CD4-positive, CD25-positive, alpha-beta regulatory T cell (primary cell): ENCODE results near the gene MRPS21. TPM values are rescaled to one million over a fixed set of nuclear protein-coding genes. Genes with fewer than 3 reads are reported as not detected.
"Not testable (repeated sequence)": the region's sequence is repeated elsewhere in the genome, so short reads cannot be mapped to it uniquely, and the experiment has no call there.

Experiments used
- ATAC-seq, 2 donors: fragments of 150-1000 bp; cut with Tn5 transposase; one replicate each; pipeline ENCODE4 v1.10.0; 2021; ENCODE audit warnings: low read depth in 2 of 2, moderate number of reproducible peaks in 2 of 2, moderate library complexity in 1 of 2
- DNase-seq, 3 donors: peaks; one replicate each; pipeline versions ENCODE4 v3.0.0 to v3.0.0-alpha.2; 2012 to 2022; ENCODE audit warnings: mixed read lengths in 1 of 3
- H3K27ac ChIP-seq: one replicate; pipeline ENCODE4 v1.7.0; 2013; ENCODE audit warnings: mild to moderate bottlenecking, low read length; ENCODE audit not compliant: insufficient read depth, poor library complexity, severe bottlenecking
- H3K27me3 ChIP-seq: one replicate; pipeline ENCODE4 v1.7.0; 2013; ENCODE audit warnings: low read length; ENCODE audit not compliant: control insufficient read depth, insufficient read depth
- H3K36me3 ChIP-seq: one replicate; pipeline ENCODE4 v1.7.0; 2013; ENCODE audit warnings: mild to moderate bottlenecking, low read length, moderate library complexity; ENCODE audit not compliant: control insufficient read depth, insufficient read depth
- H3K4me1 ChIP-seq: 2 replicates; pipeline ENCODE4 v1.7.0; 2013; ENCODE audit warnings: mild to moderate bottlenecking, low read length; ENCODE audit not compliant: insufficient read depth, control insufficient read depth, poor library complexity, severe bottlenecking
- H3K4me3 ChIP-seq: one replicate; pipeline ENCODE4 v1.7.0; 2013; ENCODE audit warnings: low read depth, mild to moderate bottlenecking, low read length, moderate library complexity
- H3K9me3 ChIP-seq, 2 experiments: 1 replicate in 1 of 2; 2 replicates in 1 of 2; pipeline ENCODE4 v1.7.0; 2013; ENCODE audit warnings: low read length in 2 of 2, mild to moderate bottlenecking in 1 of 2, moderate library complexity in 1 of 2; ENCODE audit not compliant: control insufficient read depth in 2 of 2
- H3K27ac Mint-ChIP-seq, 3 donors: one replicate each; pipeline ENCODE4 v1.8.0; 2020 to 2022; ENCODE audit warnings: mild to moderate bottlenecking in 3 of 3, mixed read lengths in 3 of 3, moderate library complexity in 2 of 3
- H3K27me3 Mint-ChIP-seq: one replicate; pipeline ENCODE4 v1.8.0; 2022; ENCODE audit warnings: mild to moderate bottlenecking, mixed read lengths
- H3K36me3 Mint-ChIP-seq: one replicate; pipeline ENCODE4 v1.8.0; 2020; ENCODE audit warnings: mixed read lengths
- H3K4me1 Mint-ChIP-seq, 4 donors: one replicate each; pipeline ENCODE4 v1.8.0; 2020 to 2022; ENCODE audit warnings: mixed read lengths in 4 of 4, mild to moderate bottlenecking in 1 of 4
- H3K4me3 Mint-ChIP-seq, 4 donors: one replicate each; pipeline ENCODE4 v1.8.0; 2020 to 2022; ENCODE audit warnings: mild to moderate bottlenecking in 4 of 4, mixed read lengths in 4 of 4, moderate library complexity in 3 of 4
- H3K9me3 Mint-ChIP-seq, 7 donors: one replicate each; pipeline ENCODE4 v1.8.0; 2020 to 2022; ENCODE audit warnings: mixed read lengths in 7 of 7, mild to moderate bottlenecking in 3 of 7, moderate library complexity in 2 of 7
- polyA plus RNA-seq, 4 donors: library from polyadenylated mRNA; unstranded; fragments of 300-500 nt; fragmentation: Illumina TruSeq; gene quantifications; one replicate each; pipeline ENCODE4 v1.2.3, GENCODE V29; 2021
- total RNA-seq: library from RNA; stranded (reverse); gene quantifications from one replicate; pipeline ENCODE4 v1.2.3, GENCODE V29; 2022

MRPS21 gene
- total and polyA plus RNA-seq, 5 donors from 2014 or later = 45.3 to 89.4 (median 84.5) TPM

DNA sequence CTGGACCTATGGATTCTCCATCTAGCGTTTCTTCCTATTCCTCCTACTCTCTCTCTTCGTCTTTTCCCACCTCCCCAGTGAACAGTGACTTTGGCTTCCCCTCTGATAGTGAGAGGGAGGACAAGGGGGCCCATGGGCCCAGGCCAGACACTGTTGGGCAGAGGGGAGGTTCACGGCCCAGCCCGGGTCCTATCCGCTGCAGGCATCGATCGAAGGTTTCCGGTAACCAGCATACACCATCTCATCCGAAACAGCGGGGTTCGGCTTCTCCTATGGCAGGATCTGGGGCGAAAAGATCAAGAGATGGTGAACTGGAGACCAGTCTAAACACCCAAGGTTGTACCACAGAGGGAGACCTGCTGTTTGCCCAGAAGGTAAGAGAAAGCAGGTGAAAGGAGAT is 10.4 kb upstream of the MRPS21 start:
- peaks cover 25% of the 10 kb centered on the region for H3K4me1 ChIP-seq
- ATAC-seq (no peak), DNase-seq (no peak)
- H3K9me3 ChIP-seq = no peaks in the 10 kb centered on the region
- H3K36me3 ChIP-seq = no peaks in the 10 kb centered on the region
- Mint-ChIP-seq H3K4me1 (peaks cover 4 to 38% (median 19%) of the 10 kb centered on the region in 4 donors), H3K27ac (peak overlapping the region in 2 of 3 donors; percentile 2 to 98), H3K27me3 (peaks cover 10% of the 10 kb centered on the region), H3K9me3 (no peaks in the 10 kb centered on the region), H3K4me3 (peak overlapping the region in 2 of 4 donors; percentile 22 to 34), H3K36me3 (peaks cover 4% of the 10 kb centered on the region)
- H3K4me3 ChIP-seq = no peak overlapping the region
- H3K27me3 ChIP-seq = no peaks in the 10 kb centered on the region
- H3K27ac ChIP-seq = peak overlapping the region; percentile 63

DNA sequence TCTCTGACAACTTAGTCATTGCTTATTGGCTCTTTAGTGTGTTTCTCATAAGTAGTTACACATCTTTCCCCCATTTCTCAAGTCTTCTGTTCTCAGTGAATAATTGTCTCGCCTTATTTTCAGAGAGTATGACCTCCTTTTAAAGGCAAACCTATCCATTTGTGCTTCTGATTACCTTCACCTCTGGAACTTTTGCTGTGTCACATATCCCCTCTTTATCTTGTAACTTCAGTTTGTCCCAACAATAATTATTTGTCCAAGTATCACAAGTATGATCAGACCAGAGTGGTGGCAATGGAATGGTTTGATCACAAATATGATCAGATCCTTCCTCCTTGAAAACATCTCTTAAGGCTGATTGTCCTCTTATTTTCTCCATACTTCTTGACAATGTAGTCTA is 5.3 kb upstream of the MRPS21 start:
- H3K27ac Mint-ChIP-seq = no peak overlapping the region
- peak overlapping the region in 1 of 4 donors; percentile 24 for H3K4me3 Mint-ChIP-seq
- H3K27me3 Mint-ChIP-seq = peaks cover 12% of the 10 kb centered on the region
- no peak for DNase-seq
- no peaks in the 10 kb centered on the region for H3K9me3 Mint-ChIP-seq
- peaks cover 6% of the 10 kb centered on the region for H3K4me1 ChIP-seq
- no peak overlapping the region for H3K4me3 ChIP-seq
- H3K27me3 ChIP-seq = no peaks in the 10 kb centered on the region
- no peaks in the 10 kb centered on the region for H3K36me3 Mint-ChIP-seq
- no peak for ATAC-seq
- no peak overlapping the region for H3K27ac ChIP-seq
- H3K9me3 ChIP-seq = no peaks in the 10 kb centered on the region
- peaks cover 5 to 11% (median 8%) of the 10 kb centered on the region in 4 donors for H3K4me1 Mint-ChIP-seq
- H3K36me3 ChIP-seq = no peaks in the 10 kb centered on the region

DNA sequence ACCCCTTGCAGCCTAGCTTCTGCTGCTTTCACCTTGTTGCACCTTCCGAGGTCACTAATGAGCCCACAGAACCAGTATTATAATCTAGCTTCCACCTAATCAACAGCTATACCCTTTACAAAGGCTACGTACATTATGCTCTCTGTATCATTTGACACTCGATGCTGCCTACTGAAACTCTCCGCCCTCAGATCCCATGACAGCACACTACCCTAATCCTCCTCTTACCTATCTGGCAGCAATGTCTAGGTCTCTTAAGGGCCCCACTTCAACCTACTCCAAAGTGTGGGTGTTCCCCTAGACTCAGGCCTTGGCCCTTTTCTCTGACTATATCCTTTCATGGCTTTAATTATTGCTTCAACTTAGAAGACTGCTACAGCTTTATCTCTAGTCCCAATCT is 4.8 kb upstream of the MRPS21 start:
- Histone ChIP-seq H3K27ac (no peak overlapping the region), H3K4me1 (peaks cover 8% of the 10 kb centered on the region), H3K9me3 (no peaks in the 10 kb centered on the region), H3K27me3 (no peaks in the 10 kb centered on the region), H3K4me3 (no peak overlapping the region), H3K36me3 (no peaks in the 10 kb centered on the region)
- ATAC-seq (no peak), DNase-seq (no peak)
- H3K4me1 Mint-ChIP-seq = peaks cover 6 to 11% (median 9%) of the 10 kb centered on the region in 4 donors
- H3K36me3 Mint-ChIP-seq = no peaks in the 10 kb centered on the region
- H3K9me3 Mint-ChIP-seq = no peaks in the 10 kb centered on the region
- H3K27me3 Mint-ChIP-seq = peaks cover 12% of the 10 kb centered on the region
- H3K27ac Mint-ChIP-seq = no peak overlapping the region
- peak overlapping the region in 1 of 4 donors; percentile 19 for H3K4me3 Mint-ChIP-seq

DNA sequence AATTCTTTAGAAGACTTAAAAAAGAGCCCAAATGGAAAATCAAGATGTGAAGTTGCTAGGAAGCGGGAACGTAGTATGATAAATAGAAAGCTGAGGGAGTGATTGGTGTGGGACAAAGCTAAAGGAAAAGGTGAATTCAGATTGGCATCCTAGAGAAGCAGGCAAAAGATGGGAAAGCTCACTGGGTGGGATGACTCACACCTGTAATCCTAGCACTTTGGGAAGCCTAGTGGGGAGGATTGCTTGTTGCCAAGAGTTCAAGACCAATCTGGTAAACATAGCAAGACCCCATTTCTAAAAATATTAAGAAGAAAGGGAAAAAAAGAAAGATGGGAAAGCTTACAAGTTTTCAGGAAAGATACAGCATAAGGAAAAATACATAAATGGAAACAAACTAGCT is 1.8 kb downstream of the MRPS21 start:
- H3K36me3 ChIP-seq = peaks cover 16% of the 10 kb centered on the region
- Mint-ChIP-seq H3K36me3 (peaks cover 22% of the 10 kb centered on the region), H3K27me3 (peaks cover 4% of the 10 kb centered on the region), H3K9me3 (no peaks in the 10 kb centered on the region), H3K27ac (peak overlapping the region; percentile 10 to 77 (median 77)), H3K4me3 (peak overlapping the region in 3 of 4 donors; percentile 66 to 84 (median 67)), H3K4me1 (peaks cover 14 to 40% (median 32%) of the 10 kb centered on the region in 4 donors)
- DNase-seq (no peak), ATAC-seq (no peak)
- H3K4me1 ChIP-seq = peaks cover 16% of the 10 kb centered on the region
- no peak overlapping the region for H3K4me3 ChIP-seq
- peak overlapping the region; percentile 1 for H3K27ac ChIP-seq
- H3K27me3 ChIP-seq = no peaks in the 10 kb centered on the region
- no peaks in the 10 kb centered on the region for H3K9me3 ChIP-seq

DNA sequence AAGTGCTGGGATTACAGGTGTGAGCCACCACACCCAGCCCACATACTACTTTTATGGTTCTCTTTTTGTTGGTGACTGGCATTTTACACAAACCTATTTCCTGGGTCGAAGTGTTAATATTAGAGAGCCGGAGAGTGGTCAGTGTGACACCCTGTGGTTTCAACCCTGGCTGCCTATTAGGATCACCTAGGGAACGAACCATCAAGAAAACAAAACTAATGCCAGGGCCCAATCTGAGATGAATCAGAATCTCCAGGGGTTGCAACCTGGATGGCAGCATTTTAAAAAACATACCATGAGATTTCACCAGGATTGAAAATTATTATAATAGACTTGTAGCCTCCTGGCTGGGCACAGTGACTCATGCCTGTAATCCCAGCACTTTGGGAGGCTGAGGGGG is 6.1 kb downstream of the MRPS21 start:
- H3K9me3 ChIP-seq = no peaks in the 10 kb centered on the region
- H3K4me3 Mint-ChIP-seq = no peak overlapping the region
- peaks cover 16 to 29% (median 25%) of the 10 kb centered on the region in 4 donors for H3K4me1 Mint-ChIP-seq
- DNase-seq = no peak
- no peak overlapping the region for H3K27ac ChIP-seq
- H3K27me3 ChIP-seq = no peaks in the 10 kb centered on the region
- H3K36me3 ChIP-seq = peaks cover 27% of the 10 kb centered on the region
- ATAC-seq = no peak
- H3K27ac Mint-ChIP-seq = no peak overlapping the region
- H3K4me3 ChIP-seq = no peak overlapping the region
- no peaks in the 10 kb centered on the region for H3K27me3 Mint-ChIP-seq
- H3K36me3 Mint-ChIP-seq = peaks cover 37% of the 10 kb centered on the region
- H3K9me3 Mint-ChIP-seq = no peaks in the 10 kb centered on the region
- no peaks in the 10 kb centered on the region for H3K4me1 ChIP-seq

DNA sequence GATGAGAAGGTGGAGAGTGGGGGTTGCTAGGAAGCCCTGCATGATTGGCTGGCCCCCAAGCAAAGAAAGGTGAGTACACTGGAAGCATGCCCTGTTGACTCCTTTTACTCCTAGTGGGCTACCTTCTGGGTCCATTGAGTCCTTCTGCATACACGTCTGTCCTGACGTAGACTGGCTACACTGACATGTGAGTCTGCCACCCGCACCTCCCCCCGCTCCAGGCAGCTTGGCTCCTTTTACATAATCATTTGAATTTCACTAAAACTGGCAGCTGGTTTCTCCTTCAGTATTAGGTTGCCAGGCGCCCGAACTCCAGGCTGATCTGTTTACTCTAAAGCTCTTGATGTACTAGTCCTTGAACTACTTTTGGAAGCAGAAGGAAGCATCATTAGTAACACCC is 8.7 kb downstream of the MRPS21 start:
- DNase-seq = no peak
- H3K27ac Mint-ChIP-seq = peak overlapping the region in 1 of 3 donors; percentile 13
- peaks cover 17% of the 10 kb centered on the region for H3K36me3 ChIP-seq
- H3K27me3 ChIP-seq = no peaks in the 10 kb centered on the region
- H3K9me3 ChIP-seq = no peaks in the 10 kb centered on the region
- H3K27ac ChIP-seq = no peak overlapping the region
- peaks cover 8 to 13% (median 10%) of the 10 kb centered on the region in 4 donors for H3K4me1 Mint-ChIP-seq
- H3K4me3 ChIP-seq = no peak overlapping the region
- peaks cover 28% of the 10 kb centered on the region for H3K36me3 Mint-ChIP-seq
- no peak for ATAC-seq
- no peak overlapping the region for H3K4me3 Mint-ChIP-seq
- H3K4me1 ChIP-seq = no peaks in the 10 kb centered on the region
- no peaks in the 10 kb centered on the region for H3K9me3 Mint-ChIP-seq
- H3K27me3 Mint-ChIP-seq = no peaks in the 10 kb centered on the region

DNA sequence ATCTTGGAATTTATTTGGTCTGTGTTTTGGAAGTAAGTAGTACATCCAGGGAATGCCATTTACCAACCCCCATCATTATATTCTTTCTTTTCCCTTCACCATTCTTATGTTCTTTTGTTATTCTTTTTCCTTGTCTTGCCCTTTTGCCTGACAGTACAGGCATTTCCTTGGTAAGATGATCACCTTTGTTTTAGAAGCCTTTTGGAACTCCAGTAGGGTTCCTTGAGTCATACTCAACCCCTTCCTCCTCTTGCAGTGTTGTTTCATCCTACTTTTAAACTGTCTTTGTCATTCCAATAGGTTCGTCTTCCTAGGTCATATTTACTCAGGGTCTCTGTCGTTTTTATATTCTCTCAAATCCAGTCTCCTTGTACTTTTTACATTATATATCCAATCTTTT is 9.2 kb downstream of the MRPS21 start:
- H3K27me3 Mint-ChIP-seq = no peaks in the 10 kb centered on the region
- peaks cover 30% of the 10 kb centered on the region for H3K36me3 Mint-ChIP-seq
- Histone ChIP-seq H3K27me3 (no peaks in the 10 kb centered on the region), H3K36me3 (peaks cover 18% of the 10 kb centered on the region), H3K9me3 (no peaks in the 10 kb centered on the region), H3K27ac (no peak overlapping the region), H3K4me1 (no peaks in the 10 kb centered on the region), H3K4me3 (no peak overlapping the region)
- no peaks in the 10 kb centered on the region for H3K9me3 Mint-ChIP-seq
- peaks cover 6 to 13% (median 8%) of the 10 kb centered on the region in 4 donors for H3K4me1 Mint-ChIP-seq
- H3K27ac Mint-ChIP-seq = no peak overlapping the region
- no peak overlapping the region for H3K4me3 Mint-ChIP-seq
- DNase-seq (no peak), ATAC-seq (no peak)

DNA sequence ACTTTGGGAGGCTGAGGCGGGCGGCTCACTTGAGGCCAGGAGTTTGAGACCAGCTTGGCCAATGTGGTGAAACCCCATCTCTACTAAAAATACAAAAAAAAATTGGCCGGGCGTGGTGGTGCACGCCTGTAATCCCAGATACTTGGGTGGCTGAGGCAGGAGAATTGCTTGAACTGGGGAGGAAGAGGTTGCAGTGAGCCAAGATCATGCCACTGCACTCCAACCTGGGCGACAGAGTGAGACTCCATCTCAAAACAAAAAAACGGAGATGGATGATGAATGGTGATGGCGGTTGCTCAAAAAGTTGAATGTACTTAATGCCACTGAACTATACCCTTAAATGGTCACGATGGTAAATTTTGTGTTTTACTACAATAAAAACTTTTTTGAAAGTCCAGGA is 14.9 kb downstream of the MRPS21 start:
- not testable (repeated sequence) for H3K27me3 ChIP-seq, H3K27me3 Mint-ChIP-seq, DNase-seq, H3K27ac ChIP-seq, H3K36me3 ChIP-seq, ATAC-seq, H3K9me3 Mint-ChIP-seq, H3K4me1 Mint-ChIP-seq, H3K9me3 ChIP-seq, H3K4me3 ChIP-seq, H3K27ac Mint-ChIP-seq, H3K4me3 Mint-ChIP-seq, H3K4me1 ChIP-seq
- peaks cover 15% of the 10 kb centered on the region for H3K36me3 Mint-ChIP-seq
